HG03064 (cell line): ENCODE measurements around the gene BRD7.

Experiments used
- ATAC-seq: cut with Tn5 transposase; IDR thresholded peaks from one replicate; pipeline ENCODE4 v1.9.1; 2021; ENCODE audit warnings: low read depth; ENCODE audit not compliant: unreplicated experiment

The BRD7 gene

DNA sequence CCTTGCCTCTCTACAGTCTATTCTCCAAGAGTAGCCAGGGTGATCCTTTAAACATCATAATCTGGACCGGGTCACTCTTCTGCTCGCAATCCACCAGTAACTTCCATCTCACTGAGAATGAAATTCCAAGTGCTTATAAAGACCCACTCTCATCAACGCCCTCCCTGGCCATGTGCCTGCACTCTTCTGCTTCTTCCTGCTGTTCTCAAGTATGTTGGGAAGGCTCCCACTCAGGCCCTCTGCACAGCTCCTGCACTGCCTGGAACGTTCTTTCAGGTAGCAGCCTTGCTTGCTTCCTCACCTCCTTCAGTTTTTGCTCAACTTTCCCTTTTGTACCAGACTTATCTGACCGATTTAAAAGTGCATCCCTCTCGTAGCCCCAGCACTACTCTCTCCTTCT is 44.4 kb downstream of the BRD7 start:
- ATAC-seq, result no peak

DNA sequence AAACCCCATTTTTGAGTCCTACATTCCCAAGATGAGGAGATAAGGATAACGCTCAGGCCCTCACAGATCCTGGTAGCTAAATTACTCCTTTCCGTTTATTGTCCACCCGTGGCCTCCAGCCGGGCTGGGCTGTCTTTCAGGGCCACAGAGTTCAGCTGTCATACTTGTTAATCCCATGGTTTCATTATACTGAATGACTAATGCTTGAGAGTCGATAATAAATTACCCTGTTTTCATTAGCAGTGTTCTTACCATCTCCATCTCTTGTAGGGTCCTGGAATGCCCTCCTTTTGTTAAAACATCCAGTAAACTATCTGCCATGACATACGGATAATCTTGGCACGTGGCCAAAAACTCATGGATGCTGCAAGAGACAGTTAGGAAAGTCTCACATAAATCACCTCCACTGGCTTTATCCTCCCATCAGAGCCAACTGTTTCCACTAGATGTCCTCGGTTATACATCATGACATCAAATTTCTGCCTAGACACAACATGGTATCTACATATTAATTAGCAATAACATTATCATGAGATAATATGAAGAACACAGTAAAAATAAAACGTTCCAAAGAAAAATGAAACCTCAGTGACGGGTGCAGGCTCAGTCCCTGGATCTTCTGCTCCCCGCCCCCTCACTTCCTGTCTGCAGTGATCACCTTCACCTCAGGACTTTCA is 45.3 kb downstream of the BRD7 start:
- no peak for ATAC-seq

DNA sequence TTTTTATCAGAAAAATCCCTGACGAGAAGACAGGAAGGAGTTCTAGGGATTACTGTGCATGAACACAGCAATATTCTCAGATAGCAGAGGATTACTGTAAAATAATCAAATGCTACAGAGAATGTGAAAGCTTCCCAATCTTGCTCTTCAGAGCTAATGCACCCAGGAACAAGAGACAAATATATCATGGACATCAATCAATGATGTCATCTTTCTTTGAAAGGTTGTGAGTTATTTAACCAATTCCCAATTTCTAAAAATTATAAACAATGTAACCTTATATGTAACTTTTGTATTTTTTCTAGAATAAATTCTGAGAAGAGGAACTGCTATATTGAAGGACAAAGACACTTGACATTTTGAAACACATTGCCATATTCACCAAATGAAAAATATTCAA is 46.5 kb downstream of the BRD7 start:
- no peak for ATAC-seq

DNA sequence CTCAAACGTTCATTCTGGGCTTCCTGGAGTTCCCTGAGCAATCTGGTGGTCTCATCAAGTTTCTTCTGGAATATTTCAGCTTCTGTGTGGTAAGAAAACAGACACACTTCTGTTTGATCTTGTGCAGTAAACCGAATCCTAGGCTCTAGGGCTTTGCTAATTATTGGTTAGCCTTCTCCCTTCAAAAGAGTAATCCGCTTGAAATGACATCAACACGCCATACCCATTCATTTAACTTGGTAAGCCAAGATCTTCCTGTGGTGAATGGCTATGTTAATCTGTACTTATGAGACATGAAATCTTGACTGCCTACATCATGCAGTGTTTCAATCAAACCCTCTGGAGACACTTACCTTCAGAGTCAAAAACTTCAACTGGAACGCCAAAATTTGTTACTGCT is 48.5 kb downstream of the BRD7 start:
- ATAC-seq, result no peak

DNA sequence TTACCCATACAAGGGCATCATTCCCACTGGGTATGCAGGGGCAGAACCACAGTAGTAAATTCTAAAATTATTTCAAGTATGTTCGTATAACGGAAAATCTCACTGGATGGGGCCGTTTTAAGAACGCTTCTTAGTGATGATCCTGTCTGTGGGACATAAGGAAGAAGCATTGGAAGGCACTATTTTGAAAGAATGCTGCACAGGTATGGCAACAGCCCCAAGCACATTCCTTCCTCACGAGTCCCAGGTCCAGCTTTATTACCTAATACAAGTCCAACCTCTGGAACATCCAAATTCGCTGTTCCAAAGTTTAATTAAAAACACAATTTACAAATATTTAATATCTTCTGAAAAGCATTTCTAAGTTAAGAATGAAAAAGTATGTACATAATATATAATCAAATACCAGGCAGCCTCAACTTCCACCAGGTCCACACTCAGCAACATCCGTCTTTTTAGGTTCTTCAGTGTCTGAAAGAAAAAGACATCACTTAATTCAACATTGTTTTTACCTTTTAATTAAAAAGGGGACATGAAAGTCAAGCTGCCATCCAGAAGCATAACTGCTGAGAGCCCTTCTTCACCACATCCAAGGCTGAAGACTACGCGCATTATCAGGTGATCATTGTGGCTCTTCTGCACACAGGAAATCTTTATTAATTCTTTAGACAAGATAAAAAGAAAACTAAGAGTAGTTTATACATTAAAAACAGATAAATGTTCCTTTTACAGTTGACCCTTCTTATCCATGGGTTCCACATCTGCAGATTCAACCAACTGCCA is 49.8 kb downstream of the BRD7 start:
- no peak for ATAC-seq

DNA sequence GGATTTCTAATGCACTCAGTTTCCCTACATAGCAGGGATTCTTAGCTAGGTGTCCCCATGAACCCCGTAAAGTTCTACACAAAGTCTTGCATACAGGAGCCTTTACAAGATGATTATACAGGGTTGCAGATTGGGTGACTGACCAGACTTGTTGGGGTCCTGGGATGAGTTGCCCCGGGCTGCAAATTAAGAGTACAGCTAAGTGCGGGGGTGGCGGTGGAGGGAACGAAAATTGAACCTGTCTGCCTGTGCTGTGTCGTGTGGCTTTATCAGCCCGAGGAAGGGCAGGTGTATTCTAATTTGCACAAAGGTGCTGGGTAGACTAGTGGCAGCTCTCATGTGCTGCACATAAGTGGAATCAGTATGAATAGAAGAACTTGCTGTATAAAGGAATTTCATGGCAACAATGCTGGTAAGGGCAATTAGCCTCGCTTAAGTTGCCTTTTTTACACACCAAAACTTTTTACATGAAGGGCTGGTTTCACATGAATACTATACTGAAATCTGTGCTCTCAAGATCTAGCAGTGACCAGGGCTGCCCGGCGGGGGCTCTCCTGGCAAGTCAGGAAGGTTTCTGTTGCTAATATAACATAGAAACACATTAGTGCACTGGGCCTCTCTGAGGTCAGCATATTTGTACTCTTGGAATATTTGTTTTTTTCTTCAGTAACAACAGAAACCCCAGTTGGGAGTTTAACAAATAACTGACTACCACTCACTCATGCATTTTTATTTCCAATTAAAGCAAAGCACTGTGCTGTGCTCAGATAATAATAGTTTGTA is 51.7 kb downstream of the BRD7 start:
- no peak for ATAC-seq

DNA sequence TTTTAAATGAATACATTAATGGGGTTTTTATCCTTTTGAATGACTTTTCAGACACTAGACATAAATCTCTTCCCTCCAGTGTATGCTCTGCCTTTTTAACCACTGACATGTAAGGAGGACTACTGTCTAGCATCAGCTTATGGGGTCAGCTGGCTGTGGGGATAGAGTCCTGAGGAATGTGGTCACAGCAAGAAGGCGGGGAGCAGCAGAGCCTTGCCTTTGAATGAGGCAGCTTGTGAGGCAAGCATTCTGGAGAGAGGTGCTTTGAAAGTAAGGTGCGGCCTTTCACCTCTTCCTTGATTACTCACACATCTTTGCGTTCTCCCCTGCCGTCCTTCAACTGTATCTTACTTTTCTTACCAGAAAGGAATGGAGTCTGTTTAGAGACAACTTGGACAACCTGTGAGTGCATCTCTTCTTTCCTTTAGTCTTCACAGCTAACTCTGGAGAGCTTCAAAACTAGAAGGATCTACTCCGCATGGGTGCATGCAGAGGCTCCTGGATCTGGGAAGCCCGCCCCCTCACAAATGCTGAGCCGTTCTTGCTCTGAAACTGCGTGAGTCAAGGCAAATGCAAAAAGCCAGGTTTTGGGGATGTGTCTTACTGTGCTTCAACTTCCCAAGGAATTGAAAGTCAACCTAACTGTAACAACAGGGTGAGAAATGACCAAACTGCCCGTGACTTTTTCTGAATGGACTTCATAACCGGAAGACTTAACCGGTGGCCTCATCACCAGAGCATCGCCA is 52.5 kb downstream of the BRD7 start:
- ATAC-seq, result no peak

DNA sequence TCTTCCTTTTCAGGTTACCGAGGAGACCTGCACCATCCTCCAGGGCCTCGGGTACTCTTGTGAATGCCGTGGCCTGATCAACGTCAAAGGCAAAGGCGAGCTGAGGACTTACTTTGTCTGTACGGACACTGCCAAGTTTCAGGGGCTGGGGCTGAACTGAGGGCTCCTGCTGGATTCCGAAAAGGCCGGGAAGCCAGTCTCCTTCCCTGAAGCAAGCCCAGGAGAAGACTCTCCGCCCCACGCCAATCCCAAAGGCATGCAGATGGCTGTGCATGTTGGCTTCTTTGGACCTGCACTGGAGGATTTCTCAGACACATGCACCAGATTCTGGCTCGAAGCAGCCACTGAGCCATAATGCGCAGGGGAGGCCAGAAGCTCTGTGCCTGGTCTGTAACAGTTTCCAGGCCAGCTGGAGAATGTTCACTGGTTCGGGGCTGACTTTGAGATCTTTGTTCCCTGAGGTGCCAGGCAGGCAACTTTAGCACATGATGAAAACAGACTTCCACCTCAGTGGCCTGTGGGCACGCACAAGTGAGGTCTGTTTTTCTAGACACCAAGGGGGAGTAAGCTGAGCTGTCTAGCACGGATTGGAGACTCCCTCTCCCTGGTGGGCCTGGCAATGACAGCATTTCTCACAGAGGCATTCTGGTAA is 53.3 kb downstream of the BRD7 start:
- ATAC-seq, result no peak

DNA sequence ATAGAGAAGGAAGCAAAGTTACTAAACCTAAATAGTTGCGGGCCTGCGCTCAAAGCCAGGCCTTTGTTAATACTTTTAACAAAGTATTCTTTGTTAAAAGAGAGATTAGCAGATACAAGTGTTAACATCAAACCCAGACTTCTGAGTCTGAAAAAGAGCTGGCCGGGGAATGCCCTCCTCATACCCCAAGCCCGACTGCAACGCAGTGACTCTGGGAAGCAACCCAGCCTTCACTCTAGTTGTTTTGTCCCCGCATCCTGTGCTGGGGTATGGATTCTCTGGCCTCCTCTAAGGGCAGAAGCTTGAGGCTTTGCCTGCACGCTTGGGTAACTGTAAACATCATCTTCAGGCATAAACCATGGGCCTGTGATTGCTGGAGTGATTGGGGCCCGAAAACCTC is 54.1 kb downstream of the BRD7 start:
- ATAC-seq, result no peak

DNA sequence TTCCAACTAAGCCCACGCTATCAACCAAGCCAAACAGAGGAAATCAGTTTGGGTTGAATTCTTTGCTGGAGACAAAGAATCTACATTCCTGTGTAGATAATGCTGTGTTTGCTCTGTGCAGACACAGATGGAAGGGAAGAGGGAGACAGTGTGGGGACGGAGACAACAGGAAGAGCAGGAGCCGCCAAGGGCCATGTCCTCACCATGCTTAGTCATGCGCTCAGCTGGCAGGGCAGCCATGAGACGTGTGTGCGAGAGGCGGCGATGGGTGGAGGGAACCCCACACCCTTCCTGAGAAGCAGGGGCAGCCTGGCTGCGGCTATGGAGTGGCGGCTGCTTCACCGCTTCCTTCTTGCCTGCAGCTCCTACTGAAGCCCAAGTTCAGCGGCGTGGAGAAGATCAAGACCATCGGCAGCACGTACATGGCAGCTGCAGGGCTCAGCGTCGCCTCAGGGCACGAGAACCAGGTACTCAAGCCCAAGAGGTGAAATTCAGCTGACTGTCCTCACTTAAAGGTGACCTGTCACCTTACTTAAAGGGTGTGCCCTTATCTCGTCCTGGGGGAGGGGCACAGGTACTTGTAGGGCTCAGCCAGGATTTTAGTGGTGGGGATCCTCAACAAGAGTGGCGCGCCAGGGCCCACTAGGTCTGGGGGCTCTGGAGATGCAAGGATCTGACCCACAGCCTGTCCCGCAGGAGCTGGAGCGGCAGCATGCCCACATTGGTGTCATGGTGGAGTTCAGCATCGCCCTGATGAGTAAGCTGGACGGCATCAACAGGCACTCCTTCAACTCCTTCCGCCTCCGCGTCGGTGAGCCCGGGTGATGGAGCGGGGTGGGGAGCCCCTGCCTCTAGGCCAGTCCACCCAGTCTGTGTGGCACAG is 55.0 kb downstream of the BRD7 start:
- no peak for ATAC-seq

DNA sequence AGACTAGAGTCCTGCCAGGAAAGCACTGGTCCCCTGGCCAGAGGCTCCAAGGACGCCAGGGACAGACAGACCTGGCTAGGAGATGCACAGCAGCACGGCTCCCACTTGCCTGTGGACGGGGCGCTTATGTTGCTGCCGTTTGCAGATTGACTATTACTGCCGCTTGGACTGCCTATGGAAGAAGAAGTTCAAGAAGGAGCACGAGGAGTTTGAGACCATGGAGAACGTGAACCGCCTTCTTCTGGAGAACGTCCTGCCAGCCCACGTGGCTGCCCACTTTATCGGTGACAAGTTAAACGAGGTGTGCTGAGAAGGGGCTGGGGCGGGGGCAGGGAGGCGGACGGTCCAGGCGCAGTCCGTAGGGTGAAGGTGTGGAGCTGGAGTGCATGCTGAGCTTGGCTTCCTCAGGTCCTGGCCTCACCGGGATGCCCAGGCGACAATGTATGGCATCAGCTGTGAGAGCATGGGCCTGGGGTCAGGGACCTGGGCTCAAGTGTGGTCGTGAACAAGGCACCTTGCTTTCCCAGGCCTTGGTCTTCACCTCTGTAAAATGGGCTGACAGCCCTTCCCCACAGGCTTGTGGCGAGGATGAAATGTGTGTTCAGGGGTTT is 56.8 kb downstream of the BRD7 start:
- no peak for ATAC-seq

DNA sequence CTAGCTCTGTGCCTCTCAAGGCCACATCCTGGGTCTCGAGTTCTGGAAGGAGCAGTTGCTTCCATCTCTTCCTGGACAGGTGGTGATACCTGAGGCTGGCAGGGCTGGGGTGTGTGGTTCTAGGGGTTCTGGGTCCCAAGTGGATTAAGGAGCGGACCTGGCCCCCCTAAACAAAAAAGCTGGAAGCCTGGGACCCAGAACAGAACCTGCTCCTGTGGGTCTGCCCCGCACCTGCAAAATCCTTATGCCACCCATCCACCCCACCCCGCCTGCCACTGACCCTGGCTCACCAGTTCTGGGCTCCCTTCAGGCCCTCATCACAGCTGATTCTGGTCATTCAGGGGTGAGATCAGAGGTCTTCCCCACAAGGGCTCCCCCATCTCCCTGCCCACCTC is 57.7 kb downstream of the BRD7 start:
- no peak for ATAC-seq

DNA sequence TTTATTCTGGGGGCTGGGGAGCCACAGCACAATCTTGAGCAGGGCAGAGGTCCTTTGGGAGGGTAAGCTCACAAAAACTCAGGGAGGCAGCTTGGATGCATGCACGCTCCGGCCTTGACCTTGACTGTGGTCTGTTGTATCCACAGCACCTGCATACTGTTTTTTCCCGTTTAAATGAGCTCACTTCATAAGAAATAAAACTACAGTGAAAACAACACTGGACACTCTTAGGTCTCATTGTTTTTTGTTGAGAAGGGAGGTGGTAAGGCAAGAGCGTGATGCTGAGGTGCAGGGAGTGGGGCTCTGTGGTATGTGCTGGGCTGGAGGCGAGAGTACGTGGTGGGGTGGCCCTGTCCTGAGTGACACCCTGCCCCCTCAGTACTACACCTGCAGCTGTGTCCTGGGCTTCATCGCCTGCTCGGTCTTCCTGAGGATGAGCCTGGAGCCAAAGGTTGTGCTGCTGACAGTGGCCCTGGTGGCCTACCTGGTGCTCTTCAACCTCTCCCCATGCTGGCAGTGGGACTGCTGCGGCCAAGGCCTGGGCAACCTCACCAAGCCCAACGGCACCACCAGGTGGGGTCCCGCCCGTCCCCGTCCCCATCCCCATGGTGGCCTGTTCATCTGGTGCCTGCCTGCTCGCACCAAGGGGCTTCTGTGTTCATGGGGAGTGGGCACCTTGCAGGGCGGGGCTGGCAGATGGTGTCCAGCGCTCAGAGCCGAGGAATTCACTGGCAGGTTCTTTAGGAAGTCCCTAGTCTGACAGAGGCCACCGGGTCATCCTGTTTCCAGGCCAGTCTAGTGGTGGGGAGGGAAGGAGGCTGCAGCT is 58.3 kb downstream of the BRD7 start:
- ATAC-seq, result no peak

DNA sequence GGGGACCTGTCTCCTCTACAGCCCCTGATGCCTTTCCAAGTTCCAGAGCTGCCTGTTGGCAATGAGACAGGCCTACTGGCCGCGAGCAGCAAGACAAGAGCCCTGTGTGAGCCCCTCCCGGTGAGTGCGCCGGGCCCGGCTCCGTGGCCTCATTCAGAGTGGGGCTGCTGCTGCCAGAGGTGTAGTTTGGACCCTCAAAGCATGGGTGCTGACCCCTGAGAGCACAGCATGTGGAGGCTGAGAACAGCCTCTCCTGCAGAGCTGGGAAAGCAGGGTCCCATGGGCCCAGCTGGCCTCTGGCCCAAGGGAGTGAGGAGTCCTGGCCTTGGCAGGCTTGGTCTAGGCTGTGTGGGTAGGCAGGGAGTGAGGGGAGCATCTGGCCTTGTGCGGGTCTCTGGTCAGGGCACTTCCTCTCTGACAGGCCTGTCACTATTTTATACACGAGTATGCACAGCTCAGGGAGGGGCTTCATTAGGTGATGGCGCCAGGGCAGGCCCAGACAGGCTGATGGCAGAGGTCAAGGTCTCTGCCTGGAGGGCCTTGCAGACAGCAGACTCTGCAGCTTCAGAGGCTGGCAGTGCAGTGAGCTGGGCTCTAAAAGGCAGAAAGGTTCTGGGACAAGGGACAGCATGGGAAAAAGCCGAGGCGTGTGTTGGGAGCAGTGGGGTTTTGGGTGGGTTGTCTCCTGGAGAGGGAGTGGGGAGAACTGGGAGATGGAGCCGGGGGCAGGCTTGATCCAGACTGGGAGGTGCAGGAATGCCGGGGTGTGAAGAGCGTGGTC is 59.1 kb downstream of the BRD7 start:
- no peak for ATAC-seq

DNA sequence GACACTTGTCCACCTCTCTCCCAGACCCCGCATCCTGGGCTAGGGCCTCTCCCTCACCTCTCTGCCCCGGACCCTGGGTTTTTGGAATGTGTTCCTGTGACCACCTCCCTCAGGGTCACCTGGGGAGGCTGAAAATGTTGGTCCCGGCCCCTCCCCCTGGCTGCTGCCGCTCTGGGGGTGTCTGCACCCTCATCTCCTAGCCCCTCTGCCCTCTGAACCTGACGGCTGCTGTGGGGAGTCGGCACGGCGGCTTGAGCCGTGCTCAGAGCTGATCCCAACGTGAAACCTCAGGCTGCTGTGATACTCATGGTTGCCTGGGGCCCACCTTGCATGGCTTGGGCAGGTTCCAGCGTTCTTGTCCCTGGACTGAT is 59.6 kb downstream of the BRD7 start:
- ATAC-seq, result no peak

DNA sequence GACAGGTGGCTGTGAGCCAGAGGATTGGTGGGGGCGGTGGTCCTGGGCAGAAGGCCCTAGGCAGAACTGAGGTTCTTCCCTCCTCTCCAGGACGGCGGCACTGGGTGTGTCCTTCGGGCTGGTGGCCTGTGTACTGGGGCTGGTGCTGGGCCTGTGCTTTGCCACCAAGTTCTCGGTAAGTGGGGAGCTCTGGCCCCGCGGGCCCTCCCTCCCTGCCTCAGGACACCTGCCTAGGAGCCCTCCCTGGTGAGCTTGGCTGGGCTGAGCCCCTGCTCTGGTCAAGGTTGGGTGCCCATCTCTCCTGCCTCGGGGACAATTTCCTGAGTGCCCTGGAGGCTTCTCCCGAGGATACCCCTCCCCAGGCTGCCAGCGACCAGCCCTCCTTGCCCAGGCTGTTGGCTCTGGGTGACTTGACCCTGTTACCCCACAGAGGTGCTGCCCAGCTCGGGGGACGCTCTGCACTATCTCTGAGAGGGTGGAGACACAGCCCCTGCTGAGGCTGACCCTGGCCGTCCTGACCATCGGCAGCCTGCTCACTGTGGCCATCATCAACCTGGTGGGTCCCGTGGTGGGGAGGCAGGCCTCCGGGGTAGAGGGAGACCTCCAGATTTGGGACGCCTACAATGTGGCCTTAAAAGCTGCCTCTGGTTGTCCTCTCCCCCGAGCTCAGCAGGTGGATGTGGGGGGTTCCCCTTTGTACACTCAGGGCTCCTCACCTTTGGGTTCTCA is 60.4 kb downstream of the BRD7 start:
- ATAC-seq, result no peak

DNA sequence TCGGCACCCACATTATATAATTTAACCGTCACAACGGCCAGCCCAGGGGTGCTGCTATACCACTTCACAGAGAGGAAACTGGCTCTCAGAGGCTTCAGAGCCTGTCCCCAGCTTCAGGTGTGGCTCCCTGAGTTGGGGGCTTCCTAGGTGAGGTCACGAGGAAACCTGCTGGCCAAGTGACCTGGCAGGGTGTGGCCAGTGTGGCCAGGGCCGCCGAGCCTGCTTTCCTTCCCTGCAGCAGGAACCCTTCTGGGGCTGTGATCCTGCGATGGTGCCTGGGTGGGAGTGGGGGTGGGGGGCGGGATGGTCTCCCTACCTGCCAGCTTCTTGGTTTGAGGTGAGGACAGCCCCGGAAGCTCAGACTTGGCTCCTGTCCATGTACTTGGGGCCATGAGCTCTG is 62.5 kb downstream of the BRD7 start:
- no peak for ATAC-seq
